Measurements from ENCODE around the gene COQ2.
"Not testable (repeated sequence)": the region's sequence is repeated elsewhere in the genome, so short reads cannot be mapped to it uniquely, and the experiment has no call there.

The COQ2 gene

GRCh38 chr4:83284193-83285054 lies at the start of gene COQ2:
TSS of gene COQ2 (minus strand) at chr4:83284798. CDS start at chr4:83284764, 34 bp downstream.
- intact Hi-C loops (cut with DNase I): loop anchor here (10.0 kb wide), 3 partner anchors 170 to 250 kb away; partner anchors contain the start of genes COPS4, HELQ and MRPS18C

GRCh38 chr4:83331956-83332355 lies 47.4 kb upstream of the COQ2 start:
- DNase-seq: no peak
- intact Hi-C loops (cut with DNase I): no loop called here

More at GRCh38 chr4:83284193-83285054, at the start of gene COQ2:
- DNase-seq: peak; percentile 91 to 99 (median 97)

- intact Hi-C loops (cut with DNase I): no loop called here
- DNase-seq: no peak
Measured at GRCh38 chr4:83329521-83330110, 45.0 kb upstream of the COQ2 start.

GRCh38 chr4:83328521-83329187 lies 44.1 kb upstream of the COQ2 start:
- intact Hi-C loops (cut with DNase I): no loop called here
- peak in 1 of 42 donors; percentile 5 for DNase-seq

- intact Hi-C loops (cut with DNase I): no loop called here
- peak in 7 of 42 donors; percentile 6 to 30 (median 13) for DNase-seq
Measured at GRCh38 chr4:83326546-83326945, 41.9 kb upstream of the COQ2 start.

- intact Hi-C loops (cut with DNase I); DNase-seq: not testable (repeated sequence)
Measured at GRCh38 chr4:83325306-83325705, 40.7 kb upstream of the COQ2 start.

- intact Hi-C loops (cut with DNase I): no loop called here
- no peak for DNase-seq
Measured at GRCh38 chr4:83323136-83323535, 38.5 kb upstream of the COQ2 start.

- intact Hi-C loops (cut with DNase I): no loop called here
- peak in 40 of 42 donors; percentile 7 to 81 (median 46) for DNase-seq
Measured at GRCh38 chr4:83320548-83320947, 36.0 kb upstream of the COQ2 start.

GRCh38 chr4:83318666-83319065 lies 34.1 kb upstream of the COQ2 start:
- intact Hi-C loops (cut with DNase I): no loop called here
- DNase-seq: no peak

- intact Hi-C loops (cut with DNase I): no loop called here
- no peak for DNase-seq
Measured at GRCh38 chr4:83317671-83318070, 33.1 kb upstream of the COQ2 start.

- intact Hi-C loops (cut with DNase I): no loop called here
- DNase-seq: no peak
Measured at GRCh38 chr4:83316459-83317165, 32.0 kb upstream of the COQ2 start.

- intact Hi-C loops (cut with DNase I): no loop called here
- DNase-seq: no peak
Measured at GRCh38 chr4:83315341-83315870, 30.8 kb upstream of the COQ2 start.

- intact Hi-C loops (cut with DNase I): no loop called here
- no peak for DNase-seq
Measured at GRCh38 chr4:83308672-83309071, 24.1 kb upstream of the COQ2 start.

- intact Hi-C loops (cut with DNase I): no loop called here
- DNase-seq: no peak
Measured at GRCh38 chr4:83307920-83308319, 23.3 kb upstream of the COQ2 start.

- DNase-seq: no peak
- intact Hi-C loops (cut with DNase I): no loop called here
Measured at GRCh38 chr4:83305187-83305586, 20.6 kb upstream of the COQ2 start.

GRCh38 chr4:83297548-83298260 lies 13.1 kb upstream of the COQ2 start:
- intact Hi-C loops (cut with DNase I): no loop called here
- no peak for DNase-seq

- DNase-seq: no peak
- intact Hi-C loops (cut with DNase I): no loop called here
Measured at GRCh38 chr4:83293305-83294046, 8.9 kb upstream of the COQ2 start.
